Measurements from ENCODE around the gene UQCR10.
"Not testable (repeated sequence)": the region's sequence is repeated elsewhere in the genome, so short reads cannot be mapped to it uniquely, and the experiment has no call there.

The UQCR10 gene

GRCh38 chr22:29737251-29738117, 29.7 kb upstream of the UQCR10 start:
- no peak for DNase-seq

GRCh38 chr22:29738118-29738815, 28.9 kb upstream of the UQCR10 start:
- DNase-seq = no peak

- DNase-seq = no peak
These were observed 27.8 kb upstream of the UQCR10 start for GRCh38 chr22:29739346-29739875.

- no peak for DNase-seq
These were observed 27.0 kb upstream of the UQCR10 start for GRCh38 chr22:29740216-29740615.

GRCh38 chr22:29741926-29742325, 25.2 kb upstream of the UQCR10 start:
- DNase-seq = no peak

GRCh38 chr22:29742326-29742725, 24.8 kb upstream of the UQCR10 start:
- DNase-seq = no peak

GRCh38 chr22:29744902-29745301, 22.3 kb upstream of the UQCR10 start:
- no peak for DNase-seq

- DNase-seq = no peak
These were observed 19.3 kb upstream of the UQCR10 start for GRCh38 chr22:29747832-29748231.

- no peak for DNase-seq
These were observed 18.8 kb upstream of the UQCR10 start for GRCh38 chr22:29748248-29748893.

- DNase-seq = no peak
These were observed 17.1 kb upstream of the UQCR10 start for GRCh38 chr22:29750029-29750428.

GRCh38 chr22:29750559-29751538, 16.3 kb upstream of the UQCR10 start:
- peak; percentile 40 for DNase-seq

GRCh38 chr22:29751669-29752068, 15.5 kb upstream of the UQCR10 start:
- DNase-seq = no peak

GRCh38 chr22:29753808-29754657, 13.1 kb upstream of the UQCR10 start:
- DNase-seq = no peak

GRCh38 chr22:29754658-29755395, 12.3 kb upstream of the UQCR10 start:
- not testable (repeated sequence) for DNase-seq

GRCh38 chr22:29755889-29756288, 11.3 kb upstream of the UQCR10 start:
- no peak for DNase-seq

GRCh38 chr22:29756341-29756740, 10.8 kb upstream of the UQCR10 start:
- no peak for DNase-seq

GRCh38 chr22:29757096-29757495, 10.1 kb upstream of the UQCR10 start:
- DNase-seq = no peak

GRCh38 chr22:29758068-29758622, 9.0 kb upstream of the UQCR10 start:
- DNase-seq = no peak

GRCh38 chr22:29758959-29759358, 8.2 kb upstream of the UQCR10 start:
- DNase-seq = no peak

GRCh38 chr22:29762263-29762662, 4.9 kb upstream of the UQCR10 start:
- no peak for DNase-seq

All from CD4-positive, alpha-beta T cell treated with Interleukin-21 for 1 hour (primary cell).